H9 (cell line): ENCODE data around the gene RCAN2. TPM values are rescaled to one million over a fixed set of nuclear protein-coding genes. Genes with fewer than 3 reads are reported as not detected.

Experiments used
- DNase-seq: peaks from one replicate; pipeline ENCODE4 v3.0.0-alpha.2; 2017
- H2AFZ ChIP-seq: one replicate; pipeline ENCODE4 v1.6.1; 2013; ENCODE audit warnings: mild to moderate bottlenecking, low read length, control low read depth, moderate library complexity
- H2AK5ac ChIP-seq: 2 replicates; pipeline ENCODE4 v1.6.1; 2013; ENCODE audit warnings: low read length, control low read depth, mixed read lengths; ENCODE audit not compliant: insufficient read length
- H2BK120ac ChIP-seq: one replicate; pipeline ENCODE4 v1.6.1; 2013; ENCODE audit warnings: low read depth, mild to moderate bottlenecking, low read length, control low read depth, inconsistent platforms; ENCODE audit not compliant: poor library complexity, severe bottlenecking
- H2BK12ac ChIP-seq: 2 replicates; pipeline ENCODE4 v1.6.1; 2013; ENCODE audit warnings: low read length, control low read depth, mixed read lengths, low read depth; ENCODE audit not compliant: insufficient read length
- H2BK15ac ChIP-seq: 2 replicates; pipeline ENCODE4 v1.6.1; 2013; ENCODE audit warnings: low read depth, low read length, control low read depth
- H2BK20ac ChIP-seq: one replicate; pipeline ENCODE4 v1.6.1; 2013; ENCODE audit warnings: low read depth, mild to moderate bottlenecking, low read length, control low read depth, inconsistent platforms; ENCODE audit not compliant: poor library complexity, severe bottlenecking
- H2BK5ac ChIP-seq: 2 replicates; pipeline ENCODE4 v1.6.1; 2013; ENCODE audit warnings: low read length, control low read depth, mixed read lengths; ENCODE audit not compliant: insufficient read length
- H3K14ac ChIP-seq: 2 replicates; pipeline ENCODE4 v1.6.1; 2013; ENCODE audit warnings: low read length, control low read depth; ENCODE audit not compliant: insufficient read depth
- H3K18ac ChIP-seq: 2 replicates; pipeline ENCODE4 v1.6.1; 2013; ENCODE audit warnings: low read depth, mild to moderate bottlenecking, mixed read lengths, low read length, control low read depth; ENCODE audit not compliant: insufficient read length
- H3K23ac ChIP-seq: 2 replicates; pipeline ENCODE4 v1.6.1; 2013; ENCODE audit warnings: low read length, control low read depth, mixed read lengths, low read depth; ENCODE audit not compliant: insufficient read length
- H3K23me2 ChIP-seq: 2 replicates; pipeline ENCODE4 v1.6.1; 2013; ENCODE audit warnings: low read depth, mild to moderate bottlenecking, mixed read lengths, low read length, control low read depth; ENCODE audit not compliant: insufficient read length, poor library complexity, severe bottlenecking
- H3K27ac ChIP-seq: 2 replicates; pipeline ENCODE4 v1.5.1; 2013; ENCODE audit warnings: low read length, control low read depth, mixed read lengths, low read depth; ENCODE audit not compliant: insufficient read length
- H3K27me3 ChIP-seq: 2 replicates; pipeline ENCODE4 v1.6.1; 2013; ENCODE audit warnings: low read length, control low read depth, inconsistent platforms; ENCODE audit not compliant: insufficient read depth
- H3K4ac ChIP-seq: 2 replicates; pipeline ENCODE4 v1.6.1; 2013; ENCODE audit warnings: low read depth, mild to moderate bottlenecking, control low read depth, inconsistent platforms, low read length, moderate library complexity
- H3K4me1 ChIP-seq: 2 replicates; pipeline ENCODE4 v1.6.1; 2013; ENCODE audit warnings: low read length, control low read depth, inconsistent platforms; ENCODE audit not compliant: insufficient read depth
- H3K4me2 ChIP-seq: 2 replicates; pipeline ENCODE4 v1.6.1; 2013; ENCODE audit warnings: low read length, control low read depth, mixed read lengths; ENCODE audit not compliant: insufficient read length, insufficient read depth
- H3K56ac ChIP-seq: 2 replicates; pipeline ENCODE4 v1.6.1; 2013; ENCODE audit warnings: low read depth, mild to moderate bottlenecking, mixed read lengths, low read length, control low read depth; ENCODE audit not compliant: insufficient read length
- H3K79me1 ChIP-seq: 2 replicates; pipeline ENCODE4 v1.6.1; 2013; ENCODE audit warnings: low read depth, mild to moderate bottlenecking, moderate library complexity, low read length, control low read depth, inconsistent platforms; ENCODE audit not compliant: insufficient read depth, poor library complexity, severe bottlenecking
- H3K79me2 ChIP-seq: 2 replicates; pipeline ENCODE4 v1.6.1; 2013; ENCODE audit warnings: low read length, control low read depth, inconsistent platforms; ENCODE audit not compliant: insufficient read depth
- H3K9ac ChIP-seq: 2 replicates; pipeline ENCODE4 v1.6.1; 2013; ENCODE audit warnings: low read length, control low read depth, mixed read lengths; ENCODE audit not compliant: insufficient read length; ENCODE audit errors: extremely low read depth
- H3K9me3 ChIP-seq: one replicate; pipeline ENCODE4 v1.6.1; 2013; ENCODE audit warnings: low read depth, low read length, inconsistent platforms; ENCODE audit not compliant: control insufficient read depth
- H3T11ph ChIP-seq: one replicate; pipeline ENCODE4 v1.6.1; 2013; ENCODE audit warnings: mild to moderate bottlenecking, low read length, control low read depth, inconsistent platforms
- H4K20me1 ChIP-seq: one replicate; pipeline ENCODE4 v1.6.1; 2013; ENCODE audit not compliant: control insufficient read depth, insufficient read length, insufficient read depth
- H4K5ac ChIP-seq: 2 replicates; pipeline ENCODE4 v1.6.1; 2013; ENCODE audit warnings: low read depth, mild to moderate bottlenecking, mixed read lengths, low read length, control low read depth; ENCODE audit not compliant: insufficient read length
- H4K8ac ChIP-seq: replicated peaks from 2 replicates; pipeline ENCODE4 v1.6.1; 2013; ENCODE audit warnings: low read length, control low read depth, mixed read lengths, low read depth; ENCODE audit not compliant: insufficient read length
- H4K91ac ChIP-seq: 2 replicates; pipeline ENCODE4 v1.6.1; 2013; ENCODE audit warnings: low read depth, mild to moderate bottlenecking, moderate library complexity, mixed read lengths, low read length, control low read depth; ENCODE audit not compliant: insufficient read length
- H3K27ac Mint-ChIP-seq, 3 experiments: 2 replicates in 2 of 3; 3 replicates in 1 of 3; pipeline ENCODE4 v1.8.0; 2020 to 2021; ENCODE audit warnings: mixed read lengths in 3 of 3, mild to moderate bottlenecking in 1 of 3, moderate library complexity in 1 of 3
- H3K27me3 Mint-ChIP-seq: 2 replicates; pipeline ENCODE4 v1.8.0; 2021; ENCODE audit warnings: low read depth, mild to moderate bottlenecking, moderate library complexity, mixed read lengths
- H3K36me3 Mint-ChIP-seq, 3 experiments: 2 replicates in 2 of 3; 3 replicates in 1 of 3; pipeline ENCODE4 v1.8.0; 2020 to 2021; ENCODE audit warnings: low read depth in 3 of 3, mixed read lengths in 3 of 3; ENCODE audit not compliant: insufficient read depth in 1 of 3
- H3K4me1 Mint-ChIP-seq, 2 experiments: 2 replicates each; pipeline ENCODE4 v1.8.0; 2020; ENCODE audit warnings: mixed read lengths in 2 of 2
- H3K4me3 Mint-ChIP-seq, 2 experiments: 2 replicates in 1 of 2; 3 replicates in 1 of 2; pipeline ENCODE4 v1.8.0; 2020 to 2021; ENCODE audit warnings: mild to moderate bottlenecking in 2 of 2, mixed read lengths in 2 of 2, moderate library complexity in 1 of 2
- H3K9me3 Mint-ChIP-seq, 2 experiments: 2 replicates in 1 of 2; 3 replicates in 1 of 2; pipeline ENCODE4 v1.8.0; 2020; ENCODE audit warnings: mild to moderate bottlenecking in 2 of 2, mixed read lengths in 2 of 2, moderate library complexity in 1 of 2
- CTCF ChIP-seq: fragments of 200-600 bp; sonication (generic); conservative IDR thresholded peaks from 3 replicates; pipeline ENCODE4 v1.8.0; 2021; ENCODE audit warnings: antibody characterized with exemption, mild to moderate bottlenecking
- WGBS: extraction: QIAGEN DNeasy Blood & Tissue Kit; methylation state at CpG from one replicate; pipeline ENCODE4 v1.1.7; 2013; ENCODE audit warnings: missing lambda C conversion rate, low lambda C conversion rate, mixed read lengths; ENCODE audit not compliant: insufficient read length; ENCODE audit errors: extremely low coverage; 5-methylcytosine and 5-hydroxymethylcytosine counted together
- total RNA-seq: library from RNA; stranded (reverse); gene quantifications from 2 replicates; pipeline ENCODE4 v1.2.1, GENCODE V29; 2021

Gene RCAN2
- total RNA-seq, 1 experiment from 2014 or later, result 3.0 TPM

DNA sequence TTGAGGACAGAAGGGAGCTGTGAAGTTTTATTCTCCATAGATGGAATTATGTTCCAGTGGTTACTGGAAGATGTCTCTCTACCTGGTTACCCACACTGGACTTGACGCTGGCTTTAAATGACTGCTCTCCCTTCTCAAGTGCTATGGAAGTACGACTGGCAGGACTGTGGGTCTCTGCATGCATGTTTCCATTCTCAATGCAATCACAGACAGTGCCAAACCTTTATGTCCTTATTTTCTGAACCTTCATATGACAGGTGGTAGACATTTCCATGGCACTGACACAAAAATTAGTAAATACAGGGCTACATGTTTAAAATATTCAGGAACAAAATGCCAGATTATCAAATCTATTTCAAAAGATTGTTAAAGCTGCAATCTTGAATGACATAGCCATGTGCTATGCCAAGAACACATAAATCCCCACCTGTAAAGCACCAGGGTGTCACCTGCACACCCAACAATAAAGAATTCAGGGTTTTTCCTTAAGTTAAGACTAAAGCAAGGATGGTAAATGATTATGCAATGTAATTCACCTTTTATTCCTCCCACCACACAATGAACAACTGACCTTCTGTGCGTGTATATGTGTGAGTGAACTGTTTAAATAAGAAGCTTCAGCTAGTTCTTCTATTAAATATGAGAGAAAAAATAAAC, 167.2 kb downstream of the RCAN2 start:
- Histone ChIP-seq H2AK5ac (no peak overlapping the region), H4K5ac (no peak overlapping the region), H3K56ac (no peak overlapping the region), H2BK20ac (no peak overlapping the region), H4K20me1 (no peaks in the 10 kb centered on the region), H2BK15ac (no peak overlapping the region), H4K91ac (no peak overlapping the region), H3K79me1 (no peaks in the 10 kb centered on the region), H3K23ac (no peak overlapping the region), H3K4me1 (no peaks in the 10 kb centered on the region; the same call in 1 of the 2 replicates), H3K9ac (no peak overlapping the region), H3K9me3 (no peaks in the 10 kb centered on the region), H3K4ac (no peak overlapping the region), H2AFZ (no peak overlapping the region), H3K27me3 (no peaks in the 10 kb centered on the region), H3K18ac (no peak overlapping the region), H3K4me2 (no peak overlapping the region), H4K8ac (no peak overlapping the region), H3K27ac (no peak overlapping the region), H3K79me2 (no peaks in the 10 kb centered on the region), H3T11ph (no peak overlapping the region), H2BK12ac (no peak overlapping the region), H3K14ac (no peak overlapping the region), H2BK5ac (no peak overlapping the region), H3K23me2 (no peaks in the 10 kb centered on the region), H2BK120ac (no peak overlapping the region)
- no CpG with 5 or more reads among the region's 3 CpGs for WGBS
- DNase-seq, result no peak
- Mint-ChIP-seq H3K4me1 (peaks cover 8 to 10% of the 10 kb centered on the region in 2 experiments), H3K27ac (no peak overlapping the region), H3K9me3 (no peaks in the 10 kb centered on the region), H3K27me3 (peaks cover 2% of the 10 kb centered on the region; the same call in 1 of the 2 replicates), H3K36me3 (no peaks in the 10 kb centered on the region), H3K4me3 (no peak overlapping the region)
- TF ChIP-seq CTCF, result no peak
